VCaP (cell line): Measurements from ENCODE around the gene SNAPC4.

Experiments used
- H3K27ac ChIP-seq: fragments of 450-650 bp; 2 replicates; pipeline ENCODE4 v1.5.1; 2017
- CTCF ChIP-seq: fragments of 450-650 bp; conservative IDR thresholded peaks from 2 replicates; pipeline ENCODE4 v1.5.1; 2017; ENCODE audit warnings: mild to moderate bottlenecking, moderate library complexity

Gene SNAPC4

DNA sequence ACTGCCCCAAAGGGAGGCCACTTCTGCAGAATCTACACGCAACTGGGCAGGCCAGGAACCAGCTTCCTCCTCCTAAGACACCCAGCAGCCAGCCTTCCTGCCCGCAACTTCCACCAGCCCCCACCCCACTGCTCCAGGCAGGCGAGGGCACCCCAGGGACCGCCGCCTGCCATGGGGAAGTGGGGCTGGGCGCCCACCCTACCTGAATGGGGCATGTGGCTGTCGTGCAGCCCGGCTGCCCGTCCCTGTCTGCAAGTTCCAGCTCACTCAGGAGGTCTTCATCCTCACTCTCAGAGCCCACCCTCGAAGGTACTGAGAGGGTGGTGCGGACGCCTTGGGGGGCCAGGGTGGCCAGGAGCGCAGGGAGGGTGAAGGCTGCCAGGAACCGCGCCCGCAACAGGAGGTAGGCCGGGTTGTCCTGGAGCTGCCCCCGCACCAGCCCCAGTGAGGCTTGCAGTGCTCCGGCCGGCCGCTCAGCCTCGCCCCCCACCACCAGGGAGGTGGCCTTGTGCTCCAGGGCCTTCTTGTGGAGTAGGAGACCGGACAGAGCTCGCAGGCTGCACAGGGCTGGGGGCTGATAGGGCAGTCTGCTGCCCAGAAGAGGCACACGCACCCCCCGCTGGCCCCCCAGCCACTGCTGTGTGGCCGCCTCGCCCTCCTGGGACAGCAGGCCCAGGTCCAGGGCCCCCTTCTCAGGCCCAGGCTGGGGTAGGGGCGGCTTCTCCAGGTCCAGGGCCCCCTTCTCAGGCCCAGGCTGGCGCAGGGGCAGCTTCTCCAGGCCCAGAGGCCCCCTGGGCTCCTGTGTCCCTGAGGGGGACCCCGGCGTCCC is 22.4 kb downstream of the SNAPC4 start:
- TF ChIP-seq CTCF: no peak
- H3K27ac ChIP-seq: no peak overlapping the region

DNA sequence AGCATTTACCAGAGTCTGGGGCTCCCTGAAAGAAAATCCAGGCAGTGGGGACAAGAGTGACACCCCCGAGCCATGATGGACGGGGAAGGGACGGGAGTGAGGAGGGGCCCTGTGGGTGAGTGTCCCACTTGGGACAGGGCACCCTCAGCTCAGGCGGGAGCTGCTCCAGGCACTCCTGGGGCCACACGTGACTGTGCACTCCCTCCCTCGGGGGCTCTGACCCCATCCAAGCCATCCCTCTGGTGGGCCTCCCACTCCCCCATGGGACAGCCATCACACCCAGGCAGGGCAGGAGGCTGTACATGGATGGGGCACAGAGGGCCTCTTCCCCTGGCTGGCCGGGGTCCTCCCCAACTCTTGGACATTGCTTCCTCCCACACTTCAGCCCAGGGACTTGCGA is 23.5 kb downstream of the SNAPC4 start:
- no peak overlapping the region for H3K27ac ChIP-seq
- no peak for TF ChIP-seq CTCF

- no peak overlapping the region for H3K27ac ChIP-seq
- TF ChIP-seq CTCF: no peak
Observed at GRCh38 chr9:136375096-136375495, 24.9 kb downstream of the SNAPC4 start.

- no peak overlapping the region for H3K27ac ChIP-seq
- TF ChIP-seq CTCF: no peak
Observed at GRCh38 chr9:136374183-136374575, 25.8 kb downstream of the SNAPC4 start.

- H3K27ac ChIP-seq: no peak within 1 kb of the TSS
- no peak for TF ChIP-seq CTCF
Observed at GRCh38 chr9:136373300-136374182, 26.4 kb downstream of the SNAPC4 start, which contains the start of gene CARD9. CARD9 (minus strand) TSS chr9:136373669; CDS start chr9:136372078, 1,591 bp downstream.

GRCh38 chr9:136372561-136373299 is 27.2 kb downstream of the SNAPC4 start:
- H3K27ac ChIP-seq: no peak overlapping the region
- TF ChIP-seq CTCF: no peak

- no peak for TF ChIP-seq CTCF
- H3K27ac ChIP-seq: no peak overlapping the region
Observed at GRCh38 chr9:136372006-136372405, 28.0 kb downstream of the SNAPC4 start.
